ENCODE measurements around the gene ERMN. TPM values are rescaled to one million over a fixed set of nuclear protein-coding genes. Genes with fewer than 3 reads are reported as not detected.

ERMN gene
- polyA plus RNA-seq, 1 donor (not counting 4 experiments of a cell fraction or from before 2014, with no cell fraction given), result not detected

DNA sequence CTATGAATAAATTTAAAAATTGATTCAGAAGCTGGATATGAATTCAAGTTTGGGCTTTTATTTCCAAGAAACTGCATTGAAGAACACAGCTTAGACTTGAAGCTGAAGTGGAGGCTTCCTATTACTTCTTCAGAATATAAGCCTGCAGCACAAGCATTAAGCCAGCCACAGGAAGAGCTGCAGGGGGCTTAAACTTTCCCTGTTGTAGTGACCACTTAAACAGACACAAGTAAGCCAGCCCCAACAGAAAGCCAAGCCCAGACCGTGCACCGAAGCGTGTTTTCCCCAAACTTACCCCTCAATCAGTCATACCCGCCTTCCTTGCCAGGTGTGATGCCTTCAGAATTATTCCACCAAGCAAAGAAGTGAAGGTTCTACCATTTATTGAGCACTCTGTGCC, 28.7 kb downstream of the ERMN start:
- Histone ChIP-seq H3K27ac (ENCODE audit: control insufficient read depth, insufficient read depth, low read length) (no peak overlapping the region), H3K4me1 (ENCODE audit: control insufficient read depth, extremely low read depth, insufficient read depth, low read length) (no peaks in the 10 kb centered on the region), H3K36me3 (ENCODE audit: control insufficient read depth in 2 of 2, extremely low read depth in 1 of 2, insufficient read depth in 2 of 2, low read length in 2 of 2) (no peaks in the 10 kb centered on the region), H3K4me2 (ENCODE audit: control insufficient read depth, extremely low read depth, insufficient read depth, low read depth, low read length) (no peak overlapping the region), H3K9me3 (ENCODE audit: control insufficient read depth, low read depth, low read length) (no peaks in the 10 kb centered on the region), H3K9ac (ENCODE audit: control insufficient read depth, extremely low read depth, insufficient read depth, low read length) (no peak overlapping the region), H3K79me2 (ENCODE audit: control insufficient read depth, insufficient read depth, low read length) (no peaks in the 10 kb centered on the region), H3K9me1 (ENCODE audit: control insufficient read depth, extremely low read depth, insufficient read depth, low read length) (no peaks in the 10 kb centered on the region), H4K20me1 (ENCODE audit: control insufficient read depth, extremely low read depth, insufficient read depth, low read length) (no peaks in the 10 kb centered on the region), H2AFZ (ENCODE audit: control insufficient read depth, low read length) (no peak overlapping the region), H3K4me3 (ENCODE audit: control insufficient read depth in 2 of 3, extremely low read depth in 1 of 3, insufficient read depth in 2 of 3, low read depth in 1 of 3, low read length in 3 of 3) (no peak overlapping the region), H3K27me3 (ENCODE audit: control insufficient read depth, extremely low read depth, insufficient read depth, low read length) (no peaks in the 10 kb centered on the region)
- dilution Hi-C loops (cut with MboI; ENCODE audit: extremely low pct_ligation_motif_present, low sequenced_read_pairs), result no loop called here
- TF ChIP-seq, protein P1, sequence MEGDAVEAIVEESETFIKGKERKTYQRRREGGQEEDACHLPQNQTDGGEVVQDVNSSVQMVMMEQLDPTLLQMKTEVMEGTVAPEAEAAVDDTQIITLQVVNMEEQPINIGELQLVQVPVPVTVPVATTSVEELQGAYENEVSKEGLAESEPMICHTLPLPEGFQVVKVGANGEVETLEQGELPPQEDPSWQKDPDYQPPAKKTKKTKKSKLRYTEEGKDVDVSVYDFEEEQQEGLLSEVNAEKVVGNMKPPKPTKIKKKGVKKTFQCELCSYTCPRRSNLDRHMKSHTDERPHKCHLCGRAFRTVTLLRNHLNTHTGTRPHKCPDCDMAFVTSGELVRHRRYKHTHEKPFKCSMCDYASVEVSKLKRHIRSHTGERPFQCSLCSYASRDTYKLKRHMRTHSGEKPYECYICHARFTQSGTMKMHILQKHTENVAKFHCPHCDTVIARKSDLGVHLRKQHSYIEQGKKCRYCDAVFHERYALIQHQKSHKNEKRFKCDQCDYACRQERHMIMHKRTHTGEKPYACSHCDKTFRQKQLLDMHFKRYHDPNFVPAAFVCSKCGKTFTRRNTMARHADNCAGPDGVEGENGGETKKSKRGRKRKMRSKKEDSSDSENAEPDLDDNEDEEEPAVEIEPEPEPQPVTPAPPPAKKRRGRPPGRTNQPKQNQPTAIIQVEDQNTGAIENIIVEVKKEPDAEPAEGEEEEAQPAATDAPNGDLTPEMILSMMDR (optimal IDR thresholded peaks at IDR 0.05 in 1 of 3, IDR thresholded peaks at IDR 0.05 in 1 of 3, conservative IDR thresholded peaks at IDR 0.05 in 1 of 3; ENCODE audit: extremely low read depth in 1 of 3, insufficient read depth in 2 of 3, low read length in 3 of 3), result no peak
- TF ChIP-seq EZH2 (IDR thresholded peaks at IDR 0.05; ENCODE audit: low read length), result no peak
- FAIRE-seq (no peak), DNase-seq (ENCODE audit: low read depth, low spot score) (no peak)

DNA sequence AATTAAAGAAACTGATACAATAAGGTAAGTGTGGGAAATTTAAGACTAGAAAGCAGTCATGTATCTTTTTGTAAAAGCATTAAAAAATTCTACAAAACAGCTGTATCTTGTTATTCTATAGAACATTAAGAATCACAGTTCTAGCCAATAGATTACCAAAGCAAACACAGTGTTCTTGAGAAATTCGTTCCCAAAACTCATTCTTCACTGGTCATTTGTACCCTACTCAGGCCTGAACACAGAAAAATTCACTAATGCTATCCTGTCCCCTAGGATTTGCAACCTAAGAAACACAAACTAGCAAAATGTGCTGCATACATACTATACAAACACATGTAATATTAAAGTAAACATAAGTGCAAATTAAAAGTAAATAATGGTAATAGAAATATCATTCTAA, 29.1 kb downstream of the ERMN start:
- TF ChIP-seq EZH2 (IDR thresholded peaks at IDR 0.05; ENCODE audit: low read length), result no peak
- TF ChIP-seq, protein P1 (optimal IDR thresholded peaks at IDR 0.05 in 1 of 3, IDR thresholded peaks at IDR 0.05 in 1 of 3, conservative IDR thresholded peaks at IDR 0.05 in 1 of 3; ENCODE audit: extremely low read depth in 1 of 3, insufficient read depth in 2 of 3, low read length in 3 of 3), result no peak
- FAIRE-seq (no peak), DNase-seq (ENCODE audit: low read depth, low spot score) (no peak)
- H3K9ac ChIP-seq (ENCODE audit: control insufficient read depth, extremely low read depth, insufficient read depth, low read length), result no peak overlapping the region
- H3K4me1 ChIP-seq (ENCODE audit: control insufficient read depth, extremely low read depth, insufficient read depth, low read length), result no peaks in the 10 kb centered on the region
- dilution Hi-C loops (cut with MboI; ENCODE audit: extremely low pct_ligation_motif_present, low sequenced_read_pairs), result no loop called here
- no peak overlapping the region for H3K4me2 ChIP-seq (ENCODE audit: control insufficient read depth, extremely low read depth, insufficient read depth, low read depth, low read length)
- no peaks in the 10 kb centered on the region for H3K36me3 ChIP-seq (ENCODE audit: control insufficient read depth in 2 of 2, extremely low read depth in 1 of 2, insufficient read depth in 2 of 2, low read length in 2 of 2)
- no peaks in the 10 kb centered on the region for H4K20me1 ChIP-seq (ENCODE audit: control insufficient read depth, extremely low read depth, insufficient read depth, low read length)
- no peak overlapping the region for H3K27ac ChIP-seq (ENCODE audit: control insufficient read depth, insufficient read depth, low read length)
- no peaks in the 10 kb centered on the region for H3K27me3 ChIP-seq (ENCODE audit: control insufficient read depth, extremely low read depth, insufficient read depth, low read length)
- no peaks in the 10 kb centered on the region for H3K9me1 ChIP-seq (ENCODE audit: control insufficient read depth, extremely low read depth, insufficient read depth, low read length)
- H3K9me3 ChIP-seq (ENCODE audit: control insufficient read depth, low read depth, low read length), result no peaks in the 10 kb centered on the region
- no peak overlapping the region for H3K4me3 ChIP-seq (ENCODE audit: control insufficient read depth in 2 of 3, extremely low read depth in 1 of 3, insufficient read depth in 2 of 3, low read depth in 1 of 3, low read length in 3 of 3)
- no peaks in the 10 kb centered on the region for H3K79me2 ChIP-seq (ENCODE audit: control insufficient read depth, insufficient read depth, low read length)
- H2AFZ ChIP-seq (ENCODE audit: control insufficient read depth, low read length), result no peak overlapping the region

Measured in keratinocyte (primary cell).